HG02798 (cell line): Measurements from ENCODE around the gene ODAD4.
"Not testable (repeated sequence)": the region's sequence is repeated elsewhere in the genome, so short reads cannot be mapped to it uniquely, and the experiment has no call there.

Source experiments
- ATAC-seq: cut with Tn5 transposase; IDR thresholded peaks from one replicate; pipeline ENCODE4 v1.9.1; 2021; ENCODE audit warnings: mild to moderate bottlenecking; ENCODE audit not compliant: unreplicated experiment, poor library complexity

The ODAD4 gene

GRCh38 chr17:41989702-41990419 lies 59.4 kb downstream of the ODAD4 start:
- no peak for ATAC-seq

GRCh38 chr17:41992576-41992975 lies 62.2 kb downstream of the ODAD4 start:
- no peak for ATAC-seq

GRCh38 chr17:41996855-41997164 lies 66.4 kb downstream of the ODAD4 start:
- ATAC-seq = no peak

- no peak for ATAC-seq
These were observed 68.1 kb downstream of the ODAD4 start for GRCh38 chr17:41998497-41998896.

GRCh38 chr17:42000413-42001133 lies 70.2 kb downstream of the ODAD4 start:
- no peak for ATAC-seq

GRCh38 chr17:42001729-42002128 lies 71.3 kb downstream of the ODAD4 start:
- no peak for ATAC-seq

GRCh38 chr17:42002175-42002791 lies 71.9 kb downstream of the ODAD4 start:
- no peak for ATAC-seq

GRCh38 chr17:42002792-42003301 lies 72.4 kb downstream of the ODAD4 start:
- ATAC-seq = no peak

GRCh38 chr17:42005166-42005565 lies 74.7 kb downstream of the ODAD4 start:
- no peak for ATAC-seq

GRCh38 chr17:42009170-42009569 lies 78.8 kb downstream of the ODAD4 start:
- no peak for ATAC-seq

- ATAC-seq = not testable (repeated sequence)
These were observed 79.9 kb downstream of the ODAD4 start for GRCh38 chr17:42010266-42010680.

- ATAC-seq = no peak
These were observed 80.6 kb downstream of the ODAD4 start for GRCh38 chr17:42010898-42011516.

GRCh38 chr17:42012363-42012762 lies 81.9 kb downstream of the ODAD4 start:
- not testable (repeated sequence) for ATAC-seq

GRCh38 chr17:42013740-42014139 lies 83.3 kb downstream of the ODAD4 start:
- ATAC-seq = not testable (repeated sequence)
